SW 1271 (cell line): ENCODE results near the gene MYO15A.
"Not testable (repeated sequence)": the region's sequence is repeated elsewhere in the genome, so short reads cannot be mapped to it uniquely, and the experiment has no call there.

Source experiments
- DNase-seq, 2 experiments: peaks; one replicate each; lab custom pipeline; 2025; lab: John Stamatoyannopoulos, UW

MYO15A gene

DNA sequence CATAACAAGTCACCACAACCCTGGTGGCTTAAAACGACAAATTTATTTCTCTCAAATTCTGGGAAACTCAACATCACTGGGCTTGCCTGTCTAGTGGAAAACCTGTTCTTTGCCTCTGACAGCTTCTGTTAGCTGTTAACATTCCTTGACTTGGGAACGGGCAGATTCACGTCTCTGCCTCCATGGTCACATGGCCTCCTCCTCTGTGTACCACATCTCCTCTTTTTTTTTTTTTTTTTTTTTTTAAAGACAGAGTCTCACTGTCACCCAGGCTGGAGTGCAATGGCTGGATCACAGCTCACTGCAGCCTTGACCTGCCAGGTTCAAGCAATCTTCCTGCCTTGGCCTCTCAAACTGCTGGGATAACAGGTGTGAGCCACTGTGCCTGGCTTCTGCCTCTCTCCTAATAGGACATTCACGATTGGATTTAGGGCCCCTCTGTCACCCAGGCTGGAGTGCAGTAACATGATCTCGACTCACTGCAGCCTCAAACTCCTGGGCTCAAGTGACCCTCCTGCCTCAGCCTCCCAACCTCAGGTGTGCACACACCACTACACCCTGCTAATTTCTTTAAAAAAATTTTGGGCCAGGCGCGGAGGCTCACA lies 105.2 kb downstream of the MYO15A start:
- no peak for DNase-seq

DNA sequence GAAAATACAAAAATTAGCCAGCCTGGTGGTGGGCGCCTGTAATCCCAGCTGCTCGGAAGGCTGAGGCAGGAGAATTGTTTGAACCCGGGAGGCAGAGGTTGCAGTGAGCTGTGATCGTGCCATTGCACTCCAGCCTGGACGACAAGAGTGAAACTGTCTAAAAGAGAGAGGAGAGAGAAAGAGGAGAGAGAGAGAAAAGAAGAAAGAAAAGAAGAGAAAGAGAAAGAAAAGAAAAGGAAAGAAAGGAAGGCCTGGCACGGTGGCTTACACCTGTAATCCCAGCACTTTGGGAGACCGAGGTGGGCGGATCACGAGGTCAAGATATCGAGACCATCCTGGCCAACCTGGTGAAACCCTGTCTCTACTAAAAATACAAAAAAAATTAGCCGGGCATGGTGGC lies 108.3 kb downstream of the MYO15A start:
- DNase-seq: not testable (repeated sequence)

DNA sequence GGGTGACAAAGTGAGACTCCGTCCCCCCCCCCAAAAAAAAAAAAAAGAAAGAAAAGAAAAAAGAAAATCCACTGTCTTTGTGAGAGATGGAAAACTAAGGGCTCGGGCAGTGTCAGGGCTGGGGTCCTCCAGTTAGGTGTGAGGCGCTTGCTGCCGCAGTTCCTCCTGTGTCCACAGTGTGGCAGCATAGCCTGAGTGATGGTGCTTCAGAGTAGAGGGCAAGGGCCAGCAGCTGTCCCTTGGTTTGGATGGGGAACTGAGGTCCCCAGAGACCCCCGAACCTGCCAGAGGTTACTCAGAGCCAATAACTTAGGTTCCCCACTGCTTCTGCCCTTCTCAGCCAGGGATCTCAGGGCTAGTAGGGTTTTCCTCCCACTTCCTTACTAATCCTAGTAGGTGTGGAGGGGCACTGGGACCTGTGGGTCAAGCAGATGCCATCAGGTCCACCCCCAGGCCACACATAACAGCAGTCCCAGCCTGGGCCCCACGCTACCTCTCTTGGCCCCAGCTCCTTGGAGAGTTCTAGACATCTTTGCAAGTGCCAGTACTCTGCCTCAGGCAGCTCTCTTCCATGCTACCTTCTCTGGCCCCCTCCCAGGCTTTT lies 109.0 kb downstream of the MYO15A start:
- DNase-seq: peak; percentile 35 to 66

DNA sequence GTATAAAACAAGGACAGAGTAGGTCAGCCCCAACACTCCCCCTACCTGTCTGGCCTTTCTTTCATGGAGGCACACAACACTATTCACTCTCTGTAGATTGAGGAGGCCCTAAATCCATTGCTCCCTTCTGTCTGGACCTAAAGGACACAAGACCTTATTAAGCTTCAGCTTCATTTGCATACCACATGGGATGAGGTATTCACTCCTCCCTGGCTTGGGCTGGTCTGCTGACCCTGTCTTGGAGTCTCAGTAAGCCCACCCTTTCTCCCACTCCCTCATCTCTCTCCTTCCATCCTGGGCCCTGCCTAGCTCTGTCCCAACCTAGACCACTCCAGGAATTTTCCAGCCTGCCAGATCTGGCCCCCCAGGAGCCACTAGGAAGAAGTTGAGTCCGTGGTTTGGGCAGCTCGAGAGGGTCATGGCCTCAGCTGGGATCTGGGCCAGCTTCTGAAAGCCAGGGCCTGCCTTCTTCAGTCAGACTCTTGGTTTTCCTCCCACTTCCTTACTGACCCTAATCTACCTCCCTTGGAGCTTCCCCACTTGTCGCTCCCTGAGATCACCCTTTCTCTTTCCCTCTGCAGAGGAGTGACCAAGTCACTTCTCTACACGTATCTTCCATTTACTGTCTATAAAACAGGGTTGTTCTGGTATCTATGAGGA lies 110.3 kb downstream of the MYO15A start:
- DNase-seq: no peak

DNA sequence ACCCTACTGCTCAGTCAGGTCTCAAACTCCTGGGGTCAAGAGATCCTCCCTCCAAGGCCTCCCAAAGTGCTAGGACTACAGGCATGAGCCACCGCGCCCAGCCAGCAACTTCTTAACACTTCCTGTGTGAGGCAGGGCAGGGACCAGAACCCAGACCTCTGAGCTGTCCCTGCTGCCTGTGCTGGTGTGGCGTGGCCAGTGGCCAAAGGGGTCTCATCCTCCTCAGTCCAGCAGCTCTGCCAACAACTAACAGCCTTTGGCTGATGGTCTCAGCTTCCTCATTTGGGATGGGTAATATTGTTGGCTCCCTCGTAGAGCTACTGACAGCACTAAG lies 115.5 kb downstream of the MYO15A start:
- no peak for DNase-seq

DNA sequence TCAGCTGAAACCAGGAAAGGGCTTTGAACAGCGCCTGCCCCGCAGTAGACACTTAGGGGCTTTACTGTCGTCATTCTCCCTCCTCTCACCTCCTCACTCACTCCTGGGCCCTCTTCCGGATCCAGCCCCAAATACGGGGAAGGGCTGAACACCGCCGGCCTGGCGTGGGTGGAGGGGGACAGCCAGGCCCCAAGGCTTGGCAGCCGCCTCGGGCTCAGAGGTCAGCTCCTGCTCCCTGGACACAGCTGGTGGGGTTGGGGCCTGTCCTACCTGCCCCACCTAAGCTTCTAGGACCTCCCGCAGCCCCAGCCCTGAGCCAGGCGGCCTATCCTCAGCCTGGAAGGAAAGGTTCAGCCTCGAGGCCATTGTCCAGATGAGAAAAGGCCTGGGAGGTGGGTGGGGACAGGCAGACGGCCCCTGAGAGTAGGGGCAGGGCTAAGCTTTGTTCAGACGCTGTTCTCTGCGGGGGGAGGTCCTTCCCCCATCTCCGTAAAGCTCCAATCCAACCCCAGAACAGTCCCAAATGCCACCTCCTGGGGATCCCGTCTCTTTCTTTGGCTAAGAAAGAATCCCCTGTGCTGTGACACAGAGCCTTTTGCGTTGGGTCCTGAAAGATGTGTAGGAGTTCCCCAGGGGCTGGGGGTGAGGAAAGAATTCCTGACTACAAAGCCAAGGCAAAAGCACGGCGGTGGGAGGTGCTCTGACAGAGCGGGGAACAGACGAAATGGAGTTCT lies 116.0 kb downstream of the MYO15A start:
- DNase-seq: no peak

DNA sequence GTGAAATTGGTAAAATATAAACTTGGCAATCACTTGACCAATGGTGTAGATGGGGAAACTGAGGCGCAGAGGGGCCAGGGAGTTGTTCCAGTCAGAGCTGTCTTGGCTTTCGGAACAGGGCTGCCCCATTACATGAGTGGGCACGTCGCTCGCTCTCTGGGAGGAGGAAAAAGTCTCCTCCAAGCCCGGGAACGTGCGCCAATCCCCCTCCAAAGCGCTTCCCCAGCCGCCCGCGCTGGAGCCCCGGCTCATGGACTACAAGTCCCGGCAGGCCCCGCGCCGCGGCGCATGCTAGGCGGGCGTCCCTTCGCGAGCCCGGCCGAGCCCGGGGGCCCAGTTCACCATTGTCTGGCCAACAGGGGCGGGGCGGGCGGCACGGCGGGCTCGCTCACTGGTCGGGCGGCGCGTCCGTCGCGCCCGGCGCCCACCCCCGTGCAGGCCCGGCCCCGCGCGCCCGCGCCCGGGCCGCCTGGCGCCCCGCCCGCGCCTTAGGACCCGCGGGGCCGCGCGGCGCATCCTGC lies 116.6 kb downstream of the MYO15A start, which contains the start of gene LLGL1:
Gene LLGL1 (plus strand): TSS at position 515 of the 521 bp plus-strand sequence. CDS start 48 bp downstream, outside the sequence.
- peak; percentile 91 to 94 for DNase-seq

DNA sequence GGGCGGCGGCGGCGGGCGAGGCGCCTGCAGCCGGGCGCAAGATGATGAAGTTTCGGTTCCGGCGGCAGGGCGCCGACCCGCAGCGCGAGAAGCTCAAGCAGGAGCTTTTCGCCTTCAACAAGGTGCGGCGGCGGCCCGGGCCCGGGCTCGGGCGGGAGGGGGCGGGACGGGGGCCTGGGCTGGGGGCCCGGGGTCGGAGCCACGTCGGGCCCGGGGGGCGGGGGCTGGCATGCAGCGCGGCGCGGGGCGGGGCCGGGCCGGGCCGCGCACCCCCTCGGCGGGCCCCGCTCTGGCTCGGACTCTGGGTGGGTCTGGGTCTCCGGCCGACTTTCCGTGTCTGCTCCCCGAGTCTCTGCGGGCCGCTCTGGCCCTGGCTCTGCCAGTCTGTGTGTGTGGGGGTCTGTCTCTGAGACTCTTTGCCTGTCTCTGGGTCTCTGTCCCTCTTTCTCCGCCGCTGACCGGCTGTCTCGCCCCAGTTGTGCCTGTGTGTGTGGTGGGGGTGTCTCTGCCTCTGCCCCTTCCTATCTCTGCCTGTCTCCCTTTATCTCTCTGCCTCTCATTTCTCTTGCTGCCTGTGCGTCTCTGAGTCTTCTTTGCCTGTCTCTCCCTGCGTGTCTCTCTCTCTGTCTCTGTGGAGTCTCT lies 117.2 kb downstream of the MYO15A start:
- no peak for DNase-seq

DNA sequence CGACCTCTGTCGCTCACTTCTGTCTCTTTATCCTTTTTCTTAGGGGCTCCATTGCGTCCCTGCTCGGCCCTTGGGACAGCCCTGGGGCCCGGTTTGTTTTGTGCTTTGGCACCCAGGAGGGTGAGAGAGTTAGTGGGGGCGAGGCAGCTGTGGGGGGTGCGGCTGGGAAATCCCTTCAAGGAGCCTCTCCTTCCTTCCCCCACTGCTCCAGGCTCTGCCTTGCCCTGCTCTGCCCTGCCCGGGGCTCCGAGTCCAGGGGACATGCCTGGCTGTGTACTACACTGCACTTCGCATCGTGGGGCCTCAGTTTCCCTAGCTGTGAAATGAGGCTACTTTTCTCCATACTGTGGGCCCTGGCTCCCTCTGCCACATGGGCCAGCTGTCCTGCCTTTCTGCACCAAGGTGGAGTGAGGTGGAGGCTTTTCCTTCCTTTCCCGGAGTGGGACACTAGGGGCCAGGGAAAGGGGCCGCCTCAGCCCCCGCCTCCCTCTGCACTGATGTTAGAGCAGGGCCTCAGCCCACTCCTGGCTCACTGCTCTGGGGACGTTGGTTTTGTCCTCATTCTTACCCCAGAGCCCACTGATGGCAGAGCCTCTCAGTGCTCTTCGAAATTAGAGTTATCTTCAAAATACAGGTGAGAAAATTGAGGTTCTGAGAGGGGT lies 117.9 kb downstream of the MYO15A start:
- DNase-seq: no peak

DNA sequence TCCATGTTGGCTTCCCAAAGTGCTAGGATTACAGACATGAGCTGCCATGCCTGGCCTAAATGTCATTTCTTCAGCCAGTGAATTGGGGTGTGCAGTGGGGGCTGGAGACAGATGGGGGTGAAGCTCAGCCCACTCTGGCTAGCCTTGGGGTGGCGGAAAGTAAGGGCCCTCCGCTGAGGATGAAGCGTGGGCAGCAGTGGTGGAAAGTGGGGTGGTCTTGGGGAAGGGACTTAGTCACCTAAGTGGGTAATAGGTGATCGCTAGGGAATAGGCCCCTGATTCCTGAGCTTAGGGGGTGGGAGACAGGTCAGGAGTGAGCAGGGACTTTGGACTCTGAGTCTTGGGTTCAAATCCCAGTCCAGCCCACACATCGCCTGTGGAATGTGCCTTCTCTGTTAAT lies 119.1 kb downstream of the MYO15A start:
- no peak for DNase-seq

DNA sequence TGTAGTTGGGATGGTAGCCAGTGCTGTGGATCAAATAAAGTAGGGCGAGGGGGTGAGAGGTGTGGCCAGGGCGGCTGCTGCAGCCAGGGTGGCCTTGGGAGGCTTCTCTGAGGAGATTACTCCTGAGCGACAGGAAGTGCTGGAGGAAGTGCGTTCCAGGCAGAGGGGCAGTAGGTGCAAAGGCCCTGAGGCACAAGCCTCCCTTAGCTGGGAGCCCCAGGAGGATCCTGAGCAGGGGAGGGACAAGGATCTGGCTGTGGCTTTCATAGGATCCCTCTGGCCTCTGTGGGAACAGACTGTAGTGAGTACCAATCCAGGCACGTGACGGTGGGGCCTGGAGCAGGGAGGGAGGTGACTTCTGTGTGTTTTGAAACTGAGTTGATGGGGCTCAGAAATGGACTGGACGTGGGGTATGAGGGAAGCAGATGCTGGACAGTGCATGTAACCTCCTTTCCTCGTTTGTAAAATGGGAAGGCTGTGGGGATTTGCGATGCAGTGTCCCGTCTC lies 119.7 kb downstream of the MYO15A start:
- no peak for DNase-seq

DNA sequence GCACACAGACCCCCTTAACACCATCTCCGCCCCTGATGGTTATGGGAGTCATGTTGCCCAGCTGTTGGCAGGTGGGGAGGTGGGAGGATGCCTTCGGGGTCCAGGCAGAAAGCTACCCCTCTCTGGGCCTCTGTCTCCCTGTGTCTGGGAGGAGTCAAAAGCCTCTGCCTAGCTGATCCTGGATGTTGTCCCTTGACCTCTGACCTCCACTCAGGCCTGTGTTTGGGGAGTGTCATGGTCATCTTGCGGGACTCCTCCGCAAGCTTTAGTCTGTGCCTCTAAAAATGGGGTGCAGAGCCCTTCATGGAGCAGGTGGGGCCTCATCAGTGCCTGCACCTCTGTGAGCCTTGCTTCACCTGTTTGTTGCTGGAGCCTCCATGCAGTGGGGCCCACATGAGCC lies 120.7 kb downstream of the MYO15A start:
- DNase-seq: no peak
